Stimulated activated naive CD4-positive, alpha-beta T cell treated with Interleukin-2 at 50 U/mL for 16 hours (primary cell): ENCODE data around the gene SLC51B.
"Not testable (repeated sequence)": the region's sequence is repeated elsewhere in the genome, so short reads cannot be mapped to it uniquely, and the experiment has no call there.

Experiments used
- DNase-seq: peaks from one replicate; lab custom pipeline; 2025; lab: John Stamatoyannopoulos, UW

SLC51B gene

DNA sequence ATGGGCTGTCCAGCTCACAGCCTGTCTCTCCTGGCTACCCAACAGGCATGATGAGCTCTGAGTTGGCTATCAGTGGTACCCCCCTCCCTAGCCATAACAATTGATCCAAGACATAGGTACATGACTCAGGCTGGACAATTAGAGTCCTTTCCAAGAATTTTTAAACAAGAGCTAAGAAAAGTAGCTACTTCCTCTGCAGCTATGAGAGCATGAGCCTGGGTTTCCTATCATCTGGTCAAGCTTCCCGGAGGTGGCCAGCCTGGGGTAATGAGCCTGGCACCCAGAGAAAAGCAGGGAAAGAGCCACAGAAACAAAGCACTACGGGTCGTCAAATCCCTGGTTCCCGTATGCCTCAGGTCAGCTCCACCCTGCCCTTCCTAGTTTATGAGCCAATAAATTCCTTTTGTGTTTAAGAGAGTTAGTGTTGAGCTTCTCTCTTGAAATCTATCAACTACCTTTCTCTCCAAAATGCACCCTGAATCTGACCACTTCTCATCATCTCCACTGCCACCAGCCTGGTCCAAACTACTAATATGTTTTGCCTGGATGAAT is 2.3 kb upstream of the SLC51B start:
- no peak for DNase-seq

DNA sequence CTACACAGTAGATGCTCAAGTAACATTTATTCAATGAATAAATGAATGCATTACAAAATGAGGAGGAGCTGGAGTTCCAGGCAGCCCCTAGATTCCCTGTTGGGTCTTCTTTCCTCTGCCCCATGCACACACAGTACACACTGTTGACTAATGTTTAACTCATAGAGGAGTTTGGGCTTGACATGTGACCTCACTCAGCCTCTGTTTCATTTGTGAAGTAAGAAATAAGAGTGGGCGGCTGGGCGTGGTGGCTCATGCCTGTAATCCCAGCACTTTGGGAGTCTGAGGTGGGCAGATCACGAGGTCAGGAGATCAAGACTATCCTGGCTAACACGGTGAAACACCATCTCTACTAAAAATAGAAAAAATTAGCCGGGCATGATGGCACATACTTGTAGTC is 969 bp upstream of the SLC51B start:
- not testable (repeated sequence) for DNase-seq

GRCh38 chr15:65048241-65048640 is 3.1 kb downstream of the SLC51B start:
- no peak for DNase-seq

DNA sequence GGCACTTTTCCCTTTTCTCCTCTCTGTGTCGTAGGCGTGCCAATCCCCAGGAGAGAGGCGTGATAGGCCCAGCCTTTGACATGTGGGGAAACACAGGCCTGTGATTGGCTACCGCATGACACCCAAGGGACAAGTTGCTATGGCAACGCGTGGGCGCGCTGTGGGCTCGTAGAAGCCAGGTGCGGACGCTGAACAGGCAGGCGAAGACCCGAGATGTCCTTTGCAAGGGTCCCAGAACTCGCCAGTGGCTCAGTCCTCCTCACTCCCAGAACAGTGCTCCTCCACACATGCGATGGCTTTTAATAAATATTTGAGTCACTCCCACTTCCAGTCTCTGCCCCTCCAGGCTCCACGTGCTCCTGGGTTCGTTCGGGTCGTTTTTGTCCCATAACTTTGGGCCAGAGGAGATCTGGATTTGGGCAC is 4.2 kb downstream of the SLC51B start:
- DNase-seq = peak; percentile 88

GRCh38 chr15:65050270-65050669 is 5.1 kb downstream of the SLC51B start:
- no peak for DNase-seq

DNA sequence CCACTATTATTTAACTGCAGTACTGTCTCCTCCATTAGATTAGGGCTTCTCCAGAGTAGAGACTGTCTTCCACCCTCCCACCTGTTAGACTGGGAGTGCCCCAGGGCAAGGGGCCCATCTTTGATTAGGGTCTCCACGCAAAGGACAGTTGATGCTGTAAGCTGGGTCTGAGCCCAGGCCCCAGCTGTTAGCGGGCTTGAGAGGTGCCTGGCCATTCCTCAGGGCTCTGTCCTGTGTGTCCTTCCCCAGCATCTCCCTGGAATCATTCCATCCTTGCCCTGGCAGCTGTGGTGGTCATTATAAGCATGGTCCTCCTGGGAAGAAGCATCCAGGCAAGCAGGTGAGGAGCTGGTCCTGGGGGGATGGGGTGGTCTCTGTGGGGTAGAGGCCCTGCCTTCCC is 6.1 kb downstream of the SLC51B start:
- no peak for DNase-seq

GRCh38 chr15:65052956-65053355 is 7.8 kb downstream of the SLC51B start:
- DNase-seq = no peak

DNA sequence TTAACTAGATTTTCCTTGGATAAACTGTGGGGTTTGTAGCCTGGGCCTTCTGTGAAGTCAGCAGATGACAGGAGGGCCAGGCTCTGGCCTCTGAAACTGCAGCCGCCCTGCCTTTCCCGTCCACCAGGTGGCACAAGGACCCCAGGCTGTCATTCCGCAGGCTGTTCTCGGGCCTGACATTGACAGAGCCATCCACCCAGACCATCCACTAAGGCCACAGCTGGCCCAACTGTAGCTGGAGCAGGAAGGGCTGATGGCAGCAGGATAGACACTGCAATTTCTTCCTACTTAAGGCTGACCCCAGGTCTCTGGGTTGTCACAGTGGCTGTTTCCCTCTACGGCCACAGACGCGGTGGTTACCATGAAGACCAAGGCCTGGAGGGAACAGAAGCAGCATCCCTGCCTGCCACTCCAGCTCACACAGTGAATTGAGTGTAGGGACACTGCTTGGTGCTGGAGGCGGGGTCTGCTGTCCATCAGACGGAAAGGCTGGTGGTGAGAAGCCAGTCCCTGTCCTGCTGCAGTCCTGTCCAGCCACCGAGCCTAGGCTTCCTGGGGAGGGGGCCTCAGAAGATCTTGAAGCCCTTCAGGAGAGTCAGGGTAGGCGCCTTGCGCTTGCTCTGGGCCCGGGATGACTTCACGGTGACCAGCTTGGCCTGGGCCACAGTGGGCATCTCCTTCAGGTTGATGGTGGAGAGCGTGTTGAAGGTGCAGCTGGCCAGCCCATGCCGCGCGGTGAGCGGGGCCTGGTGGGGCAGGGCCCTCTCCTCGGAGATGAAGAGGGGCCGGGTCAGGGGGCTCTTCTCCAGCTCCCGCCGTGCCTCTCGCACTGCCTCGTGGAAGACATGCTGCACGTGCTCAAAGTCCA is 9.4 kb downstream of the SLC51B start:
- DNase-seq = peak; percentile 25

DNA sequence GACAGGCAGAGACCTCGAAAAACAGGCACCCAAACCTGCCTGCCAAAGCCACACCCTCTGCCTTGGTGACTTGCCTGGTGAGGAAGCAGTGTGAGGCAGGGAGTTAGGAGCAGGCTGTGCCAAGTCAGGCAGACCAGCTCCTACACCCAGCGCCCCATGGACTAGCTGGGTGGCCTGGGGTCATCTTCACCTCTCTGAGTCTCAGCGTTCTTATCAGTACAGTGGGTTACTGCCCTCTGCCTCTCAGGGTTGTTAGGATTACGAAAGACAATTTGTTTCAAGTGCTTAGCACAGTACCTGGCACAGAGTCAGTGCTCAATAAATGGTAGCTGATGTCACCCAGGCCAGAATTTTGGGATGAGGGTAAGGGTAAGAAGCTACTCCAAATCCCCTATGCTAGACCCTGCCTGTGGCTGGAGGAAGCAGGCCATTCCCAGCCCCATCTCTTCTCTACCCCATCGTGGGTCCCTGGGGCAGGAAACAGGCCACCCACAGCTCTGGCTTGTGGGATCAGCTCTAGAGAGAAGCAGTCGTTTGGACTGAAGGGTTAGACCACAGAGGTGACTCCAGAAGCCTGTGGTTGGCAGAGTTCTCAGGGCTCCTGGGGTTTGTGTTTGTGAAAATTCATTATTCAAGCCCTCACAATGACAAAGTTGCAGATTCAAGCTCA is 10.1 kb downstream of the SLC51B start:
- DNase-seq = no peak

DNA sequence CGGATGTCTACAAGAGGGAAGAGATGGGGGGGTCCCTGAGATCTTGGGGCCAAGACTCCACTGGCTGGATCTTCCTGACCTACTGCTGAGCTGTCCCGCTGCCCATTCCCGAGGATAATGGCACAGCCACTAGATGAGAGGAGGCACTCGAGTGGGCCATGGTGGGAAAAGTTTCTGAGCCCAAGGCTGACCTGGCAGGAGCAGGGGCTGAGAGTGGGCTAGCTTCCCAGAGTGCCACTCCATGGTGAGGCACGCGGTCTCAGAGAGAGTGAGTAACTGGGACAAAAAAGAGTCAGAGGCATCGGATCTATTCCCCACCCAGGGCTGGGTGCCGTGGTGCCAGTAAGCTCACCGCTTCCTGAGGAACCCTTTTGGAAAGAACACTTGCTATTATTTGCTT is 10.9 kb downstream of the SLC51B start:
- DNase-seq = no peak

DNA sequence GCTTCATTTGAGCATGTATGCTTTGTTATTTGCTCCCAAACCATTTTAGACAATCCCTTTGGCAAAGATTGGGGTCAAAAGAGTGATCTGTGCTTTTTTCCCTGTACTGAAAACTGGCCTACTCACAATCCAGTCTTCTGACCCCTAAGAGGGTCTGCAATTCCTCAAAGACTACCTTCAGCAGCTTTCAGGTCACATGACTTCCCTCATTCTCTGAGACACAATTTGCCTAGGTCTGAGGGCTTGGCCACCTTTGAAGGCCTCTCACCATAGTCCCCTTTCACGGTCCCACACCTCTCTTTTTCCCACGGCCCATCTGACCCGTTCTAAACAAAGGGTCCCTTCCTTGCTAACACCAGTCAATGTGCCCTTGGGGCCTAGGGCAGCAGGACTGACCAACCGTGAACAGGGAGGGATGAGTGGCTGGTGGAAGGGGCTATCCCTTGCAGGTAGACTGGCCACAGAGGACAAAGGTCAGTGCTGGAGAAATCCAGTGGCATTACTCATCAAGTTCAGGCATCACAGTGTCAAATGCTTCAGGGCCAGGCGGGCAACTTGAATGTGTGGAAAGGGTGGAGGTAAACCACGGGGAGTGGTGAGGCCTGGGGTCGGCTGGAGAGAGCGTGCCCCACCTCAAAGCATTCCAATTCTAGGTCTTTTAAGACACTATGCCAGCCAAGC is 11.8 kb downstream of the SLC51B start:
- no peak for DNase-seq

- DNase-seq = no peak
Measured at GRCh38 chr15:65057549-65057940, 12.4 kb downstream of the SLC51B start.

GRCh38 chr15:65058394-65059368 is 13.5 kb downstream of the SLC51B start:
- no peak for DNase-seq

DNA sequence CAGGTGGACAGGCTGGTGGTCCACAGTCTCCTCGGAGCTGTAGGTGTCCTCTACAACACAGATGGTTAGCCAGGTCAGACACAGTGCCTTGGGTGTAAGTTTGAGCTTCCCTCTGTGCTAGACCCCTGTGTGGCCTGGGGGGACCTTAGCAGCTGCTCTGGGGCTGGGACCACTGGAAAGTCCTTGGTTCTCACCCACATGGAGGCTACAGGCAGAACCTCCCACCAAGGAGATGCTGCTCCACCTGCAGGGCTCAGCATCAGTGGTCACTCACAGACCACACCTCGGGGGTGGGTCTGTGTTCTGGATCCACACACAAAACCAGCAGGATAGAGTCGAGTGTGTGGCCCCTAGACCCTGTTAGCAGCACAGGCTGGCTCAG is 14.2 kb downstream of the SLC51B start:
- no peak for DNase-seq

- no peak for DNase-seq
Measured at GRCh38 chr15:65059931-65060596, 14.9 kb downstream of the SLC51B start.

GRCh38 chr15:65060641-65061397 is 15.6 kb downstream of the SLC51B start:
- no peak for DNase-seq

DNA sequence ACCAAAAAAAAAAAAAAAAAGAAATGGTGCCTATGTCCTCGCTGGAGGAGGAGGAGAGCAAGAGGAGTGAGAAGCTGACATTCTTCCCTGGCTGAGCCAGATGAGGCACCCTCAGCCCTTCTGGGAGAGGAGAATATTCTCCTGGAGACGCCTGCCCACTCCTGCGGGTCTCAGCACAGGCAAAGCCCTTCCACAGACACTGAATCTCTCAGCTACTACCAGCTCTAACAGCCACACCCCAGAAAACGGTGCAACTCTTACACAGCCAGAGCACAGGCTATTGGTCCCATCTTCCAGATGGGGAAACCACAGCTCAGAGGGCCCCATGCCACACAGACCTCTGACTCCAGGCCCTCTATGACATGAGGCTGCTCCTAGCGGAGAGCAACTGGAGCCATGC is 16.9 kb downstream of the SLC51B start:
- DNase-seq = no peak

- DNase-seq = no peak
Measured at GRCh38 chr15:65062726-65063125, 17.5 kb downstream of the SLC51B start.

DNA sequence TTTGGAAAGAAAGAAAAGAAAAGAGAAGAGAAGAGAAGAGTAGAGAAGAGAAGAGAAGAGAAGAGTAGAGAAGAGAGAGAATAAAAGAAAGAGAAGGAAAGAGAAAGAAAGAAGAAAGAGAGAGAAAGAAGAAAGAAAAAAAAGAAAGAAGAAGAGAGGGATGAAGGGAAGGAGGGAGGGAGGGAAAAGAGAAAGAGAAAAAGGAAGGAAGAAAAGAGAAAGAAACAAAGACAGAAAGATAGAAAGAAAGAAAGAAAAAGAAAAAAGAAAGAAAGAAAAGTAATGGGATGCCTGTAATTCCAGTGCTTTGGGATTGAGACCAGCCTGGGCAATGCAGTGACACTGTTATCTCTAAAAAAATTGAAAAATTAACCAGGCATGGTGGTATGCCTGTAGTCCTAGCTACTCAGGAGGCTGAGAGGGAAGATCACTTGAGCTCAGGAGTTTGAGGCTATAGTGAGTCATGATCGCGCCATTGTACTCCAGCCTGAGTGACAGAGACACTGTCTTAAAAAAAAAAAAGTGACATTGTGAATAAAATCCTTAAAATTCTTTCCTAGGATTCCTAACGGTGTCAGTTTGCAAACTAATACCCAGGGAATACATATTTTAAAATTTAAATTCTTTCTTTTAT is 20.9 kb downstream of the SLC51B start:
- no peak for DNase-seq
